HEK293 (cell line): ENCODE measurements around the gene C17orf58.

Source experiments
- SP3 ChIP-seq: fragments of 450-650 bp; formaldehyde crosslinking; IDR thresholded peaks from 2 replicates; pipeline ENCODE4 v1.5.1; 2016; ENCODE audit warnings: missing biosample characterization, missing genetic modification characterization
- ZIC2 ChIP-seq: fragments of 450-650 bp; formaldehyde crosslinking; IDR thresholded peaks from 2 replicates; pipeline ENCODE4 v1.5.1; 2016; ENCODE audit warnings: missing biosample characterization, missing genetic modification characterization
- ZNF292 ChIP-seq: fragments of 450-650 bp; formaldehyde crosslinking; IDR thresholded peaks from 2 replicates; pipeline ENCODE4 v1.5.1; 2016; ENCODE audit warnings: low read depth, missing biosample characterization, missing genetic modification characterization, borderline replicate concordance
- ZNF747 ChIP-seq: fragments of 450-650 bp; formaldehyde crosslinking; IDR thresholded peaks from 2 replicates; pipeline ENCODE4 v1.5.1; 2016; ENCODE audit warnings: missing biosample characterization, missing genetic modification characterization
- TF ChIP-seq, protein P1 (sequence below): fragments of 450-650 bp; formaldehyde crosslinking; IDR thresholded peaks from 2 replicates; pipeline ENCODE4 v1.5.1; 2016; ENCODE audit warnings: missing biosample characterization, missing genetic modification characterization
- TF ChIP-seq, protein P2 (sequence below): fragments of 450-650 bp; formaldehyde crosslinking; IDR thresholded peaks from 2 replicates; pipeline ENCODE4 v1.5.1; 2016; ENCODE audit warnings: missing biosample characterization, missing genetic modification characterization

DNA sequence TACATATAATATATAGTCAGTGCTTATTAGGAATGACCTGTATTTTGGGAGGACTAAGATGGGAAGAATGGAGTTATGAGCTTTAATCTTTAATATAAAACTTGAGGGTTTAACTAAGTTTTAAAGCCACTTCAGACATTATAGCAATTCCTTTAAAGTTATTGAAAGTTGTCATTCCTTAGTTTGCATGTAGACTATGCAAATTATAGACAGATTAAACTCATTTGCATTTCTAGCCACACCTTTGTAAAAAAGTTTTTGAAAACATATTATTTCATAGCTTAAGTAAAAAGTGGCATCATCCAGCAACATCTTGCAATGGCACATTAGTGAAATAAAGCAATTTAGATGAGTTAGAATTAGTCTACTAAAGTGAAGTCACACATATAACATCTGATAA is 49.8 kb downstream of the C17orf58 start:
- TF ChIP-seq, protein P1, sequence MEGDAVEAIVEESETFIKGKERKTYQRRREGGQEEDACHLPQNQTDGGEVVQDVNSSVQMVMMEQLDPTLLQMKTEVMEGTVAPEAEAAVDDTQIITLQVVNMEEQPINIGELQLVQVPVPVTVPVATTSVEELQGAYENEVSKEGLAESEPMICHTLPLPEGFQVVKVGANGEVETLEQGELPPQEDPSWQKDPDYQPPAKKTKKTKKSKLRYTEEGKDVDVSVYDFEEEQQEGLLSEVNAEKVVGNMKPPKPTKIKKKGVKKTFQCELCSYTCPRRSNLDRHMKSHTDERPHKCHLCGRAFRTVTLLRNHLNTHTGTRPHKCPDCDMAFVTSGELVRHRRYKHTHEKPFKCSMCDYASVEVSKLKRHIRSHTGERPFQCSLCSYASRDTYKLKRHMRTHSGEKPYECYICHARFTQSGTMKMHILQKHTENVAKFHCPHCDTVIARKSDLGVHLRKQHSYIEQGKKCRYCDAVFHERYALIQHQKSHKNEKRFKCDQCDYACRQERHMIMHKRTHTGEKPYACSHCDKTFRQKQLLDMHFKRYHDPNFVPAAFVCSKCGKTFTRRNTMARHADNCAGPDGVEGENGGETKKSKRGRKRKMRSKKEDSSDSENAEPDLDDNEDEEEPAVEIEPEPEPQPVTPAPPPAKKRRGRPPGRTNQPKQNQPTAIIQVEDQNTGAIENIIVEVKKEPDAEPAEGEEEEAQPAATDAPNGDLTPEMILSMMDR (tag by site-specific recombination), result no peak
- TF ChIP-seq SP3 (tag by site-specific recombination) (no peak), ZIC2 (tag by site-specific recombination) (no peak), ZNF747 (tag by site-specific recombination) (no peak), ZNF292 (tag by site-specific recombination) (no peak)
- TF ChIP-seq, protein P2, sequence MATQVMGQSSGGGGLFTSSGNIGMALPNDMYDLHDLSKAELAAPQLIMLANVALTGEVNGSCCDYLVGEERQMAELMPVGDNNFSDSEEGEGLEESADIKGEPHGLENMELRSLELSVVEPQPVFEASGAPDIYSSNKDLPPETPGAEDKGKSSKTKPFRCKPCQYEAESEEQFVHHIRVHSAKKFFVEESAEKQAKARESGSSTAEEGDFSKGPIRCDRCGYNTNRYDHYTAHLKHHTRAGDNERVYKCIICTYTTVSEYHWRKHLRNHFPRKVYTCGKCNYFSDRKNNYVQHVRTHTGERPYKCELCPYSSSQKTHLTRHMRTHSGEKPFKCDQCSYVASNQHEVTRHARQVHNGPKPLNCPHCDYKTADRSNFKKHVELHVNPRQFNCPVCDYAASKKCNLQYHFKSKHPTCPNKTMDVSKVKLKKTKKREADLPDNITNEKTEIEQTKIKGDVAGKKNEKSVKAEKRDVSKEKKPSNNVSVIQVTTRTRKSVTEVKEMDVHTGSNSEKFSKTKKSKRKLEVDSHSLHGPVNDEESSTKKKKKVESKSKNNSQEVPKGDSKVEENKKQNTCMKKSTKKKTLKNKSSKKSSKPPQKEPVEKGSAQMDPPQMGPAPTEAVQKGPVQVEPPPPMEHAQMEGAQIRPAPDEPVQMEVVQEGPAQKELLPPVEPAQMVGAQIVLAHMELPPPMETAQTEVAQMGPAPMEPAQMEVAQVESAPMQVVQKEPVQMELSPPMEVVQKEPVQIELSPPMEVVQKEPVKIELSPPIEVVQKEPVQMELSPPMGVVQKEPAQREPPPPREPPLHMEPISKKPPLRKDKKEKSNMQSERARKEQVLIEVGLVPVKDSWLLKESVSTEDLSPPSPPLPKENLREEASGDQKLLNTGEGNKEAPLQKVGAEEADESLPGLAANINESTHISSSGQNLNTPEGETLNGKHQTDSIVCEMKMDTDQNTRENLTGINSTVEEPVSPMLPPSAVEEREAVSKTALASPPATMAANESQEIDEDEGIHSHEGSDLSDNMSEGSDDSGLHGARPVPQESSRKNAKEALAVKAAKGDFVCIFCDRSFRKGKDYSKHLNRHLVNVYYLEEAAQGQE, result no peak
